ENCODE data around the gene FAM210B. TPM values are rescaled to one million over a fixed set of nuclear protein-coding genes. Genes with fewer than 3 reads are reported as not detected.

The FAM210B gene
- total and polyA plus RNA-seq, 7 donors = 17.0 to 52.2 (median 41.9) TPM

- H3K27ac ChIP-seq = no peak overlapping the region
- no peaks in the 10 kb centered on the region for H3K36me3 ChIP-seq
- intact Hi-C loops (cut with DNase I) = no loop called here
- peaks cover 0 to 53% (median 13%) of the 10 kb centered on the region in 3 donors for H3K27me3 ChIP-seq
- peaks cover 0 to 8% (median 3%) of the 10 kb centered on the region in 4 donors for H3K4me1 ChIP-seq
- 88 to 91% methylated on average over 3 of the region's 3 CpGs for WGBS, 2 donors
- DNase-seq = no peak
- H3K9me3 ChIP-seq = no peaks in the 10 kb centered on the region
- no peak overlapping the region for H3K4me3 ChIP-seq
- no peak for TF ChIP-seq POLR2A (IDR thresholded peaks at IDR 0.05)
- TF ChIP-seq CTCF (IDR thresholded peaks at IDR 0.05) = no peak
- TF ChIP-seq EP300 (IDR thresholded peaks at IDR 0.05) = no peak
- TF ChIP-seq POLR2AphosphoS5 (IDR thresholded peaks at IDR 0.05) = no peak
Observed at GRCh38 chr20:56342783-56343182, 16.0 kb upstream of the FAM210B start.

- intact Hi-C loops (cut with DNase I) = no loop called here
- Histone ChIP-seq H3K9me3 (no peaks in the 10 kb centered on the region), H3K27me3 (peaks cover 0 to 54% (median 13%) of the 10 kb centered on the region in 3 donors), H3K36me3 (no peaks in the 10 kb centered on the region), H3K4me1 (peaks cover 0 to 8% (median 3%) of the 10 kb centered on the region in 4 donors), H3K4me3 (no peak overlapping the region), H3K27ac (no peak overlapping the region)
- TF ChIP-seq CTCF (IDR thresholded peaks at IDR 0.05) = peak in 2 of 4 experiments; percentile 18 to 53
- TF ChIP-seq POLR2AphosphoS5 (IDR thresholded peaks at IDR 0.05) = no peak
- WGBS, 2 donors = 3 to 11% methylated on average over 41 of the region's 41 CpGs
- DNase-seq = no peak
Observed at GRCh38 chr20:56343861-56344381, 14.9 kb upstream of the FAM210B start.

- Histone ChIP-seq H3K4me1 (peaks cover 0 to 8% (median 3%) of the 10 kb centered on the region in 4 donors), H3K27ac (no peak overlapping the region), H3K4me3 (no peak overlapping the region), H3K36me3 (no peaks in the 10 kb centered on the region), H3K27me3 (peaks cover 0 to 58% (median 13%) of the 10 kb centered on the region in 3 donors), H3K9me3 (no peaks in the 10 kb centered on the region)
- intact Hi-C loops (cut with DNase I) = no loop called here
- TF ChIP-seq EP300 (IDR thresholded peaks at IDR 0.05) (no peak), POLR2A (IDR thresholded peaks at IDR 0.05) (no peak), POLR2AphosphoS5 (IDR thresholded peaks at IDR 0.05) (no peak), CTCF (IDR thresholded peaks at IDR 0.05) (no peak)
- DNase-seq = no peak
- 91 to 93% methylated on average over 8 of the region's 8 CpGs for WGBS, 2 donors
Observed at GRCh38 chr20:56345911-56346310, 12.9 kb upstream of the FAM210B start.

GRCh38 chr20:56347628-56348304, 11.0 kb upstream of the FAM210B start:
- Histone ChIP-seq H3K4me3 (no peak overlapping the region), H3K4me1 (peaks cover 0 to 8% (median 3%) of the 10 kb centered on the region in 4 donors), H3K36me3 (no peaks in the 10 kb centered on the region), H3K27ac (no peak overlapping the region), H3K27me3 (peaks cover 0 to 50% (median 13%) of the 10 kb centered on the region in 3 donors), H3K9me3 (no peaks in the 10 kb centered on the region)
- no peak for DNase-seq
- intact Hi-C loops (cut with DNase I) = no loop called here
- 43 to 56% methylated on average over 13 of the region's 13 CpGs for WGBS, 2 donors
- TF ChIP-seq CTCF (IDR thresholded peaks at IDR 0.05) (no peak), EP300 (IDR thresholded peaks at IDR 0.05) (no peak), POLR2AphosphoS5 (IDR thresholded peaks at IDR 0.05) (no peak), POLR2A (IDR thresholded peaks at IDR 0.05) (no peak)
